ENCODE measurements around the gene SLC25A3. TPM values are rescaled to one million over a fixed set of nuclear protein-coding genes. Genes with fewer than 3 reads are reported as not detected.
"Not testable (repeated sequence)": the region's sequence is repeated elsewhere in the genome, so short reads cannot be mapped to it uniquely, and the experiment has no call there.

The SLC25A3 gene
- total and polyA plus RNA-seq, 2 of the 13 experiments (the other 11 are each of a cell fraction or from before 2014, with no cell fraction given), result 292 to 829 TPM

GRCh38 chr12:98551787-98552186 lies 41.7 kb upstream of the SLC25A3 start (continued):
- TF ChIP-seq, protein P1, sequence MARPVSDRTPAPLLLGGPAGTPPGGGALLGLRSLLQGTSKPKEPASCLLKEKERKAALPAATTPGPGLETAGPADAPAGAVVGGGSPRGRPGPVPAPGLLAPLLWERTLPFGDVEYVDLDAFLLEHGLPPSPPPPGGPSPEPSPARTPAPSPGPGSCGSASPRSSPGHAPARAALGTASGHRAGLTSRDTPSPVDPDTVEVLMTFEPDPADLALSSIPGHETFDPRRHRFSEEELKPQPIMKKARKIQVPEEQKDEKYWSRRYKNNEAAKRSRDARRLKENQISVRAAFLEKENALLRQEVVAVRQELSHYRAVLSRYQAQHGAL (CRISPR knock-in tag; IDR thresholded peaks at IDR 0.05; ENCODE audit: not compliant biosample characterization), result no peak
- TF ChIP-seq HHEX (CRISPR knock-in tag; IDR thresholded peaks at IDR 0.05), result no peak
- no peak for TF ChIP-seq ZMYM3 (CRISPR knock-in tag; IDR thresholded peaks at IDR 0.05)
- no peak for TF ChIP-seq ATAD3A (CRISPR knock-in tag; IDR thresholded peaks at IDR 0.05)

DNA sequence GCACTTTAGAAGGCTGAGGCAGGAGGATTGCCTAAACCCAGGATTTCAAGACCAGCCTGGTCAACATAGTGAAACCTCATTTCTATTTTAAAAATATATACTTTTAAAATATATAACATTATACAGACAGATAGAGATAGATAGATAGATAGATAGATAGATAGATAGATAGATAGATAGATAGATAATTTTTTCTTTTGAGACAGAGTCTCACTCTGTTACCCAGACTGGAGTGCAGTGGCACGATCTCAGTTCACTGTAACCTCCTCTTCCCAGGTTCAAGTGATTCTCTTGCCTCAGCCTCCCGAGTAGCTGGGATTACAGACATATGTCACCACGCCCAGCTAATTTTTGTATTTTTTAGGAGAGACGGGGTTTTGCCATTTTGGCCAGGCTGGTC lies 35.4 kb upstream of the SLC25A3 start:
- POLR2A ChIA-PET; H4K20me1 ChIP-seq (ENCODE audit: insufficient read depth, low read length); ATAC-seq; H3K27me3 ChIP-seq (ENCODE audit: control insufficient read depth in 1 of 2, insufficient read depth in 2 of 2, low read length in 2 of 2); H3K4me2 ChIP-seq (ENCODE audit: low read depth, low read length); H3K9ac ChIP-seq (ENCODE audit: insufficient read depth, low read depth, low read length); H3K9me3 ChIP-seq (ENCODE audit: low read length); intact Hi-C loops (cut with micrococcal nuclease; ENCODE audit: unreplicated experiment); H3K79me2 ChIP-seq (ENCODE audit: insufficient read depth, low read length); H3K36me3 ChIP-seq (replicated peaks in 1 of 2; ENCODE audit: control insufficient read depth in 1 of 2, insufficient read depth in 2 of 2, low read length in 2 of 2); in situ Hi-C loops (cut with HindIII; ENCODE audit: extremely low pct_ligation_motif_present, low pct_unique_long_range_greater_than_20kb); H3K27ac ChIP-seq (ENCODE audit: extremely low read length, insufficient read depth, low read length); H3K4me1 ChIP-seq (ENCODE audit: insufficient read depth, low read length); H3K4me3 ChIP-seq (replicated peaks in 1 of 3; ENCODE audit: insufficient read depth in 1 of 3, low read depth in 2 of 3, low read length in 3 of 3); H2AFZ ChIP-seq (ENCODE audit: low read length); DNase-seq (ENCODE audit: low spot score); BruUV-seq (replicated peaks); CTCF ChIA-PET (ENCODE audit: low intra/inter-chr PET ratio, low total read pairs); FAIRE-seq: not testable (repeated sequence)
- 58% methylated on average over 4 of the region's 4 CpGs for WGBS (ENCODE audit: low lambda C conversion rate)

DNA sequence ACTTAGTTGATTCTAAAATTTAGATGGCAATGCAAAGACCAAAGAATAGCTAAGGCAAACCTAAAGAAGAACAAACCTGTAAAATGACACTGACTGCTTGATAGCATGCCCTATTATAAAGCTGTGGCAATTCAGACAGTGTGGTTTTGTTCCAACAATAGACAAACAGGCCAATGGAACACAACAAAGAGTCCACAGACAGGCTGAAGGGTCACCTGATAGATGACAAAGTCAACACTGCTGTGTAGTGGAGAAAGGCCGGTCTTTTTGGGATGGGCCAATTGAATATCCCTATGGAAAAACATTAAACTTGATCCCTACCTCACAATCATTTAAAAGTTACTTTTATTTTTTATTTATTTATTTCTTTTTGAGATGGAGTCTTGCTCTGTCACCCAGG lies 33.8 kb upstream of the SLC25A3 start:
- intact Hi-C loops (cut with micrococcal nuclease; ENCODE audit: unreplicated experiment), result no loop called here
- Histone ChIP-seq H3K4me1 (ENCODE audit: insufficient read depth, low read length) (peaks cover 8% of the 10 kb centered on the region), H3K79me2 (ENCODE audit: insufficient read depth, low read length) (no peaks in the 10 kb centered on the region), H4K20me1 (ENCODE audit: insufficient read depth, low read length) (no peaks in the 10 kb centered on the region), H3K4me3 (replicated peaks in 1 of 3; ENCODE audit: insufficient read depth in 1 of 3, low read depth in 2 of 3, low read length in 3 of 3) (no peak overlapping the region), H3K9ac (ENCODE audit: insufficient read depth, low read depth, low read length) (no peak overlapping the region), H2AFZ (ENCODE audit: low read length) (no peak overlapping the region), H3K9me3 (ENCODE audit: low read length) (no peaks in the 10 kb centered on the region), H3K36me3 (replicated peaks in 1 of 2; ENCODE audit: control insufficient read depth in 1 of 2, insufficient read depth in 2 of 2, low read length in 2 of 2) (no peaks in the 10 kb centered on the region), H3K27ac (ENCODE audit: extremely low read length, insufficient read depth, low read length) (no peak overlapping the region), H3K4me2 (ENCODE audit: low read depth, low read length) (peak overlapping the region; percentile 3; the same call in 1 of the 2 replicates), H3K27me3 (ENCODE audit: control insufficient read depth in 1 of 2, insufficient read depth in 2 of 2, low read length in 2 of 2) (no peaks in the 10 kb centered on the region)
- ATAC-seq (peak; percentile 84), DNase-seq (ENCODE audit: low spot score) (peak; percentile 60), FAIRE-seq (peak; percentile 30)
- in situ Hi-C loops (cut with HindIII; ENCODE audit: extremely low pct_ligation_motif_present, low pct_unique_long_range_greater_than_20kb), result no loop called here
- no TSS peak for BruUV-seq (replicated peaks)
- ChIA-PET POLR2A (no interaction called here), CTCF (ENCODE audit: low intra/inter-chr PET ratio, low total read pairs) (no interaction called here)
- 0% methylated on average over 1 of the region's 1 CpG for WGBS (ENCODE audit: low lambda C conversion rate)
- TF ChIP-seq, protein P2, sequence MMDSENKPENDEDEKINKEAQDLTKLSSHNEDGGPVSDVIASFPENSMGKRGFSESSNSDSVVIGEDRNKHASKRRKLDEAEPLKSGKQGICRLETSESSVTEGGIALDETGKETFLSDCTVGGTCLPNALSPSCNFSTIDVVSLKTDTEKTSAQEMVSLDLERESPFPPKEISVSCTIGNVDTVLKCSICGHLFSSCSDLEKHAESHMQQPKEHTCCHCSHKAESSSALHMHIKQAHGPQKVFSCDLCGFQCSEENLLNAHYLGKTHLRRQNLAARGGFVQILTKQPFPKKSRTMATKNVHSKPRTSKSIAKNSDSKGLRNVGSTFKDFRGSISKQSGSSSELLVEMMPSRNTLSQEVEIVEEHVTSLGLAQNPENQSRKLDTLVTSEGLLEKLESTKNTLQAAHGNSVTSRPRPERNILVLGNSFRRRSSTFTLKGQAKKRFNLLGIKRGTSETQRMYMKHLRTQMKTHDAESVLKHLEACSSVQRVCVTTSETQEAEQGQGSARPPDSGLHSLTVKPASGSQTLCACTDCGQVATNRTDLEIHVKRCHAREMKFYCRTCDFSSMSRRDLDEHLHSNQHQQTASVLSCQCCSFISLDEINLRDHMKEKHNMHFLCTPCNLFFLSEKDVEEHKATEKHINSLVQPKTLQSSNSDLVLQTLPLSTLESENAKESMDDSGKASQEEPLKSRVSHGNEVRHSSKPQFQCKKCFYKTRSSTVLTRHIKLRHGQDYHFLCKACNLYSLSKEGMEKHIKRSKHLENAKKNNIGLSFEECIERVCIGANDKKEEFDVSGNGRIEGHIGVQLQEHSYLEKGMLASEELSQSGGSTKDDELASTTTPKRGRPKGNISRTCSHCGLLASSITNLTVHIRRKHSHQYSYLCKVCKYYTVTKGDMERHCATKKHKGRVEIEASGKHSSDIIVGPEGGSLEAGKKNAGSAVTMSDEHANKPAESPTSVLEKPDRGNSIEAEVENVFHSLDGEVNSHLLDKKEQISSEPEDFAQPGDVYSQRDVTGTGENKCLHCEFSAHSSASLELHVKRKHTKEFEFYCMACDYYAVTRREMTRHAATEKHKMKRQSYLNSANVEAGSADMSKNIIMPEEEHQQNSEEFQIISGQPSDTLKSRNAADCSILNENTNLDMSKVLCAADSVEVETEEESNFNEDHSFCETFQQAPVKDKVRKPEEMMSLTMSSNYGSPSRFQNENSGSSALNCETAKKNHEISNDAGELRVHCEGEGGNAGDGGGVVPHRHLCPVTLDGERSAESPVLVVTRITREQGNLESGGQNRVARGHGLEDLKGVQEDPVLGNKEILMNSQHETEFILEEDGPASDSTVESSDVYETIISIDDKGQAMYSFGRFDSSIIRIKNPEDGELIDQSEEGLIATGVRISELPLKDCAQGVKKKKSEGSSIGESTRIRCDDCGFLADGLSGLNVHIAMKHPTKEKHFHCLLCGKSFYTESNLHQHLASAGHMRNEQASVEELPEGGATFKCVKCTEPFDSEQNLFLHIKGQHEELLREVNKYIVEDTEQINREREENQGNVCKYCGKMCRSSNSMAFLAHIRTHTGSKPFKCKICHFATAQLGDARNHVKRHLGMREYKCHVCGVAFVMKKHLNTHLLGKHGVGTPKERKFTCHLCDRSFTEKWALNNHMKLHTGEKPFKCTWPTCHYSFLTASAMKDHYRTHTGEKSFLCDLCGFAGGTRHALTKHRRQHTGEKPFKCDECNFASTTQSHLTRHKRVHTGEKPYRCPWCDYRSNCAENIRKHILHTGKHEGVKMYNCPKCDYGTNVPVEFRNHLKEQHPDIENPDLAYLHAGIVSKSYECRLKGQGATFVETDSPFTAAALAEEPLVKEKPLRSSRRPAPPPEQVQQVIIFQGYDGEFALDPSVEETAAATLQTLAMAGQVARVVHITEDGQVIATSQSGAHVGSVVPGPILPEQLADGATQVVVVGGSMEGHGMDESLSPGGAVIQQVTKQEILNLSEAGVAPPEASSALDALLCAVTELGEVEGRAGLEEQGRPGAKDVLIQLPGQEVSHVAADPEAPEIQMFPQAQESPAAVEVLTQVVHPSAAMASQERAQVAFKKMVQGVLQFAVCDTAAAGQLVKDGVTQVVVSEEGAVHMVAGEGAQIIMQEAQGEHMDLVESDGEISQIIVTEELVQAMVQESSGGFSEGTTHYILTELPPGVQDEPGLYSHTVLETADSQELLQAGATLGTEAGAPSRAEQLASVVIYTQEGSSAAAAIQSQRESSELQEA (CRISPR knock-in tag; IDR thresholded peaks at IDR 0.05; ENCODE audit: not compliant biosample characterization), result no peak
- TF ChIP-seq ZFP90 (CRISPR knock-in tag; IDR thresholded peaks at IDR 0.05; ENCODE audit: borderline replicate concordance) (no peak), MIER3 (CRISPR knock-in tag; IDR thresholded peaks at IDR 0.05; ENCODE audit: borderline replicate concordance) (no peak), SAP130 (CRISPR knock-in tag; IDR thresholded peaks at IDR 0.05; ENCODE audit: low read depth) (no peak), SOX5 (CRISPR knock-in tag; IDR thresholded peaks at IDR 0.05; ENCODE audit: borderline replicate concordance) (peak; percentile 90)

All from HepG2 (cell line).